OCI-LY1 (cell line): ENCODE measurements around the gene HRAS.

ENCODE experiments used
- H2AFZ ChIP-seq: fragments of 200-600 bp; sonication (generic), shearing (Covaris generic); 2 replicates; pipeline ENCODE4 v1.6.0; 2014; ENCODE audit warnings: antibody characterized with exemption, mild to moderate bottlenecking, low read length
- H3F3A ChIP-seq: fragments of 200-600 bp; sonication (generic), shearing (Covaris generic); 2 replicates; pipeline ENCODE4 v1.6.0; 2014; ENCODE audit warnings: mild to moderate bottlenecking, antibody characterized with exemption, low read length, moderate library complexity; ENCODE audit not compliant: insufficient read depth
- H3K27ac ChIP-seq: fragments of 200-600 bp; sonication (generic); 2 replicates; pipeline ENCODE4 v1.5.1; 2014; ENCODE audit warnings: low read length, mixed run types, mild to moderate bottlenecking, low read depth; ENCODE audit not compliant: poor library complexity, severe bottlenecking
- H3K27me3 ChIP-seq: fragments of 200-600 bp; sonication (generic); 2 replicates; pipeline ENCODE4 v1.6.0; 2014; ENCODE audit warnings: antibody characterized with exemption, mild to moderate bottlenecking, low read length, moderate library complexity; ENCODE audit not compliant: insufficient read depth
- H3K36me3 ChIP-seq: fragments of 200-600 bp; sonication (generic); 2 replicates; pipeline ENCODE4 v1.6.1; 2014; ENCODE audit warnings: mild to moderate bottlenecking, antibody characterized with exemption, low read length, moderate library complexity, mixed read lengths; ENCODE audit not compliant: insufficient read depth
- H3K4me1 ChIP-seq: fragments of 200-600 bp; sonication (generic); 2 replicates; pipeline ENCODE4 v1.5.1; 2014; ENCODE audit warnings: mild to moderate bottlenecking, low read length, moderate library complexity; ENCODE audit not compliant: insufficient read depth, severe bottlenecking
- H3K4me2 ChIP-seq: fragments of 200-600 bp; sonication (generic), shearing (Covaris generic); 2 replicates; pipeline ENCODE4 v1.6.1; 2014; ENCODE audit warnings: low read length
- H3K4me3 ChIP-seq: fragments of 200-600 bp; sonication (generic); 2 replicates; pipeline ENCODE4 v1.5.1; 2014; ENCODE audit warnings: low read length, low read depth, mild to moderate bottlenecking, mixed read lengths; ENCODE audit not compliant: poor library complexity, severe bottlenecking
- H3K79me2 ChIP-seq: fragments of 200-600 bp; shearing (Covaris generic); 2 replicates; pipeline ENCODE4 v1.6.1; 2016; ENCODE audit warnings: mixed run types, low read length, mixed read lengths; ENCODE audit not compliant: insufficient read depth
- H3K9ac ChIP-seq: fragments of 200-600 bp; sonication (generic), shearing (Covaris generic); 2 replicates; pipeline ENCODE4 v1.6.1; 2014; ENCODE audit warnings: mild to moderate bottlenecking, low read length, mixed read lengths
- H3K9me2 ChIP-seq: fragments of 200-600 bp; sonication (generic), shearing (Covaris generic); 2 replicates; pipeline ENCODE4 v1.6.1; 2014; ENCODE audit warnings: low read depth, mild to moderate bottlenecking, low read length, mixed read lengths
- H3K9me3 ChIP-seq: fragments of 200-600 bp; shearing (Covaris generic); 2 replicates; pipeline ENCODE4 v1.6.1; 2014; ENCODE audit warnings: low read length, mixed read lengths
- H4K20me1 ChIP-seq: fragments of 200-600 bp; sonication (generic), shearing (Covaris generic); 2 replicates; pipeline ENCODE4 v1.6.0; 2016; ENCODE audit warnings: mild to moderate bottlenecking, low read length; ENCODE audit not compliant: insufficient read depth
- EZH2 ChIP-seq: fragments of 200-600 bp; sonication (generic), shearing (Covaris generic); IDR thresholded peaks from 2 replicates; pipeline ENCODE4 v1.8.0; 2017; ENCODE audit warnings: borderline replicate concordance, mixed run types, mild to moderate bottlenecking, antibody characterized with exemption, low read length, moderate library complexity, mixed read lengths
- TF ChIP-seq, protein P1 (sequence below): fragments of 200-600 bp; sonication (generic), shearing (Covaris generic); IDR thresholded peaks from 2 replicates; pipeline ENCODE4 v1.5.1; 2017; ENCODE audit warnings: mild to moderate bottlenecking, antibody characterized with exemption, low read length, moderate library complexity, mixed read lengths

Gene HRAS

GRCh38 chr11:562046-562645 is 26.8 kb upstream of the HRAS start:
- Histone ChIP-seq H3K79me2 (no peaks in the 10 kb centered on the region), H3K9me2 (no peaks in the 10 kb centered on the region), H3K4me3 (peak overlapping the region; percentile 81), H4K20me1 (no peaks in the 10 kb centered on the region), H3K36me3 (no peaks in the 10 kb centered on the region; the same call in 1 of the 2 replicates), H3F3A (no peaks in the 10 kb centered on the region), H3K27me3 (peaks cover 3% of the 10 kb centered on the region), H3K27ac (no peak overlapping the region), H3K4me1 (peaks cover 30% of the 10 kb centered on the region), H3K9ac (peak overlapping the region; percentile 77; the same call in 1 of the 2 replicates), H3K4me2 (peak overlapping the region; percentile 80), H3K9me3 (no peaks in the 10 kb centered on the region), H2AFZ (no peak overlapping the region)
- TF ChIP-seq, protein P1, sequence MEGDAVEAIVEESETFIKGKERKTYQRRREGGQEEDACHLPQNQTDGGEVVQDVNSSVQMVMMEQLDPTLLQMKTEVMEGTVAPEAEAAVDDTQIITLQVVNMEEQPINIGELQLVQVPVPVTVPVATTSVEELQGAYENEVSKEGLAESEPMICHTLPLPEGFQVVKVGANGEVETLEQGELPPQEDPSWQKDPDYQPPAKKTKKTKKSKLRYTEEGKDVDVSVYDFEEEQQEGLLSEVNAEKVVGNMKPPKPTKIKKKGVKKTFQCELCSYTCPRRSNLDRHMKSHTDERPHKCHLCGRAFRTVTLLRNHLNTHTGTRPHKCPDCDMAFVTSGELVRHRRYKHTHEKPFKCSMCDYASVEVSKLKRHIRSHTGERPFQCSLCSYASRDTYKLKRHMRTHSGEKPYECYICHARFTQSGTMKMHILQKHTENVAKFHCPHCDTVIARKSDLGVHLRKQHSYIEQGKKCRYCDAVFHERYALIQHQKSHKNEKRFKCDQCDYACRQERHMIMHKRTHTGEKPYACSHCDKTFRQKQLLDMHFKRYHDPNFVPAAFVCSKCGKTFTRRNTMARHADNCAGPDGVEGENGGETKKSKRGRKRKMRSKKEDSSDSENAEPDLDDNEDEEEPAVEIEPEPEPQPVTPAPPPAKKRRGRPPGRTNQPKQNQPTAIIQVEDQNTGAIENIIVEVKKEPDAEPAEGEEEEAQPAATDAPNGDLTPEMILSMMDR = no peak
- TF ChIP-seq EZH2 = no peak

GRCh38 chr11:561148-562003 is 26.0 kb upstream of the HRAS start:
- Histone ChIP-seq H3K9me3 (no peaks in the 10 kb centered on the region), H3K9ac (peak overlapping the region; percentile 77), H3K4me3 (peak overlapping the region; percentile 81), H3K36me3 (no peaks in the 10 kb centered on the region; the same call in 1 of the 2 replicates), H3K27me3 (peaks cover 4% of the 10 kb centered on the region), H3K4me1 (peaks cover 25% of the 10 kb centered on the region), H3K79me2 (no peaks in the 10 kb centered on the region), H3K9me2 (no peaks in the 10 kb centered on the region), H3F3A (no peaks in the 10 kb centered on the region), H4K20me1 (no peaks in the 10 kb centered on the region), H2AFZ (no peak overlapping the region), H3K4me2 (peak overlapping the region; percentile 80), H3K27ac (no peak overlapping the region)
- TF ChIP-seq, protein P1 = no peak

DNA sequence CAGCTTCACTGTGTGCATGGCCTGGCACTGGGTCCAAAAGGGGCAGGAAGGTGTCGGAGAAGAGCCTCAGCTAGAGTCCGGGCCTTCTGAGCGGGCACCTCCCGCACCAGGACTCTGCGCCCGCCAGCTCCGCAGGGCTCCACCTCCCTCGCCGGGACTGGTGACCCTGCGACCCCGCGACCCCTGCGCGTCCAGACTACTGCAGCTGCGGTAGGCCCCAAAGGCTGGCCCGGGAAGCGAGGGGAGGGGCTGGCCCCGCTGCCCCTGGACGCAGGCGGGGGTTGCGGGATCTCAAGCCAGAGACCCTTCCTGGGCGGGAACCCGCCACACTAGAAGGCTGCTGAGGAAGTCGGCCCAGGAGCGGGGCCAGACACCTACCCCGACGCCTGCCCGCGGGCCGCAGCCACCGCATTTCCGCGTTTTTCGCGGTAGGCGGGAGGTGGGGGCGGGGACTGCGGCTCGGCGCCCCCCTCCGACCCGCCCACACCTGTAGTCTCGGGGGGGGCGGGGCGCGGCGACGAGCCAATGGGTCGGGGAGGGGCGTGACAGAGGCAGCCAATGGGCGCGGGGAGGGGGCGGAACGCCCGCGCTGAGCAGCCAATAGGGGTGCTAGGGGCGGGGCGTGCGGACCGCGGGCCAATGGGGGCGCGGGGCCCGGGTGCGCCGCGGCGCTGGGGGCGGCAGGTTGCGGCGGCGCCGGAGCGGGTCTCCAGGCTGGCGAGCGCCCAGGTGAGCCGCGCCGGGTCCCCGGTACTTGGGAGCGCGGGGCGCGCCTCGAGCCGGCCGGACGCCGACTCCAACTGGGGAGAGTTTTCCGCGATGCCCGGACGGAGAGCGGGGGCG is 25.1 kb upstream of the HRAS start, which contains the start of the genes LMNTD2 and RASSF7:
LMNTD2 (minus strand) TSS at position 434 of the 843 bp plus-strand sequence; CDS start at position 412, 22 bp downstream.
RASSF7 (plus strand) TSS at position 666 of the 843 bp plus-strand sequence. CDS start 799 bp downstream, outside the sequence.
- peak within 1 kb of the TSS; percentile 81 for H3K4me3 ChIP-seq
- H2AFZ ChIP-seq = no peak within 1 kb of the TSS
- H3K36me3 ChIP-seq = no peaks in the 10 kb centered on the region; the same call in 1 of the 2 replicates

More for the DNA sequence above, 25.1 kb upstream of the HRAS start, which contains the start of the genes LMNTD2 and RASSF7:
- H3K27me3 ChIP-seq = peaks cover 4% of the 10 kb centered on the region
- peak within 1 kb of the TSS; percentile 77 for H3K9ac ChIP-seq
- no peaks in the 10 kb centered on the region for H3F3A ChIP-seq
- H3K4me2 ChIP-seq = peak within 1 kb of the TSS; percentile 91
- no peaks in the 10 kb centered on the region for H3K9me3 ChIP-seq
- H4K20me1 ChIP-seq = no peaks in the 10 kb centered on the region
- no peak within 1 kb of the TSS for H3K27ac ChIP-seq
- TF ChIP-seq, protein P1 = no peak
- no peak for TF ChIP-seq EZH2
- H3K79me2 ChIP-seq = no peaks in the 10 kb centered on the region
- H3K9me2 ChIP-seq = no peaks in the 10 kb centered on the region
- peaks cover 24% of the 10 kb centered on the region for H3K4me1 ChIP-seq
